Right lobe of liver (tissue), 4 donors: Measurements from ENCODE around the gene METAP1.

Experiments
- CTCF ChIP-seq, 4 donors: fragments of 200-600 bp in 3 of 4; fragments of 450-650 bp in 1 of 4; IDR thresholded peaks; one replicate each; pipeline versions ENCODE4 v1.5.1 to v1.8.0; 2016 to 2022; ENCODE audit warnings: antibody characterized with exemption in 4 of 4, mild to moderate bottlenecking in 2 of 4
- POLR2A ChIP-seq: fragments of 450-650 bp; IDR thresholded peaks from one replicate; pipeline ENCODE4 v1.6.1; 2017; ENCODE audit warnings: antibody characterized with exemption, mild to moderate bottlenecking
- donor health status: DM: no; HTN: no; CAD: no.
- donor health status: DM: no; HTN: no; CAD: no.
- donor health status: DM: no; HTN: yes; CAD: no.

GRCh38 chr4:98977557-98977956, 18.0 kb upstream of the METAP1 start:
- no peak for TF ChIP-seq POLR2A
- TF ChIP-seq CTCF (IDR thresholded peaks at IDR 0.05): no peak
